Measurements from ENCODE around the gene FOSB.

- TF ChIP-seq CTCF (conservative IDR thresholded peaks at IDR 0.05; ENCODE audit: low read depth, low read length) = no peak
- TF ChIP-seq EZH2 (IDR thresholded peaks at IDR 0.05; ENCODE audit: borderline replicate concordance, low read depth, low read length, poor library complexity, severe bottlenecking) = no peak
Measured at GRCh38 chr19:45423033-45423588, 44.7 kb upstream of the FOSB start.

Measured in A673 (cell line).